Lung (tissue), 12 donors: ENCODE data around the gene MAP3K12. TPM values are rescaled to one million over a fixed set of nuclear protein-coding genes. Genes with fewer than 3 reads are reported as not detected.

Source experiments
- ATAC-seq: fragments of 200-7000 bp; cut with Tn5 transposase; one replicate; pipeline ENCODE4 v1.9.1; 2020; ENCODE audit warnings: moderate number of reproducible peaks; ENCODE audit not compliant: insufficient read depth, low FRiP score
- DNase-seq, 3 donors: peaks; one replicate each; pipeline ENCODE4 v3.0.0-alpha.2; 2013 to 2017
- H3K27ac ChIP-seq, 2 donors: one replicate each; pipeline ENCODE4 v1.5.1; 2013; ENCODE audit warnings: mild to moderate bottlenecking in 2 of 2, moderate library complexity in 2 of 2, control low read depth in 1 of 2, inconsistent platforms in 1 of 2, low read depth in 1 of 2, low read length in 1 of 2
- H3K27me3 ChIP-seq, 3 donors: one replicate each; pipeline ENCODE4 v1.5.1; 2013; ENCODE audit warnings: low read length in 2 of 3; ENCODE audit not compliant: control insufficient read depth in 3 of 3, insufficient read depth in 3 of 3
- H3K36me3 ChIP-seq, 4 donors: one replicate each; pipeline ENCODE4 v1.5.1; 2013; ENCODE audit warnings: low read length in 4 of 4, mild to moderate bottlenecking in 1 of 4, moderate library complexity in 1 of 4; ENCODE audit not compliant: control insufficient read depth in 4 of 4, insufficient read depth in 4 of 4
- H3K4me1 ChIP-seq, 5 donors: one replicate each; pipeline ENCODE4 v1.5.1; 2013; ENCODE audit warnings: low read length in 5 of 5, mild to moderate bottlenecking in 2 of 5, moderate library complexity in 1 of 5; ENCODE audit not compliant: control insufficient read depth in 5 of 5, insufficient read depth in 5 of 5
- H3K4me3 ChIP-seq: one replicate; pipeline ENCODE4 v1.5.1; 2013; ENCODE audit warnings: mild to moderate bottlenecking, control low read depth, moderate library complexity
- H3K9ac ChIP-seq, 2 donors: one replicate each; pipeline ENCODE4 v1.5.1; 2013; ENCODE audit warnings: low read length in 2 of 2, control low read depth in 1 of 2; ENCODE audit not compliant: insufficient read depth in 1 of 2
- H3K9me3 ChIP-seq, 4 donors: one replicate each; pipeline ENCODE4 v1.5.1; 2013; ENCODE audit warnings: low read length in 3 of 4, mild to moderate bottlenecking in 1 of 4, moderate library complexity in 1 of 4; ENCODE audit not compliant: control insufficient read depth in 4 of 4, insufficient read depth in 3 of 4
- CTCF ChIP-seq: IDR thresholded peaks from 2 replicates; pipeline ENCODE4 v1.5.1; 2012; ENCODE audit warnings: mild to moderate bottlenecking; ENCODE audit errors: control extremely low read depth, extremely low read depth
- WGBS, 2 donors: extraction: QIAGEN DNeasy Blood & Tissue Kit; methylation state at CpG; one replicate each; pipeline ENCODE4 v1.1.7; 2013; 5-methylcytosine and 5-hydroxymethylcytosine counted together
- polyA plus RNA-seq, 2 donors: library from polyadenylated mRNA; stranded (reverse); fragments of 200-250 nt; gene quantifications; one replicate each; pipeline ENCODE4 v1.2.1, GENCODE V29; 2013
- total RNA-seq, 2 donors: library from RNA; depleted of rRNA in 1 of 2; stranded (reverse); fragments of >200 nt in 1 of 2; gene quantifications; one replicate each; pipeline ENCODE4 v1.2.1, GENCODE V29; 2014 to 2021
- donor health status: control.
- donor health status: control.
- donor health status: Bipolar disorder and iron deficiency.
- donor health status: healthy.
- donor health status: DM: yes; HTN: yes; CAD: no.

The MAP3K12 gene
- total and polyA plus RNA-seq, 4 donors = 13.4 to 25.4 (median 20.1) TPM

GRCh38 chr12:53507603-53507885 lies 8.3 kb upstream of the MAP3K12 start:
- H3K27me3 ChIP-seq = no peaks in the 10 kb centered on the region
- H3K27ac ChIP-seq = no peak overlapping the region
- 91 to 92% methylated on average over 4 of the region's 4 CpGs for WGBS, 2 donors
- no peak overlapping the region for H3K9ac ChIP-seq
- H3K4me1 ChIP-seq = peaks cover 0 to 15% (median 3%) of the 10 kb centered on the region in 5 donors
- H3K4me3 ChIP-seq = no peak overlapping the region
- TF ChIP-seq CTCF = no peak
- H3K36me3 ChIP-seq = peaks cover 12 to 35% (median 23%) of the 10 kb centered on the region in 4 donors
- ATAC-seq (no peak), DNase-seq (no peak)
- no peaks in the 10 kb centered on the region for H3K9me3 ChIP-seq

- Histone ChIP-seq H3K27me3 (no peaks in the 10 kb centered on the region), H3K36me3 (peaks cover 7 to 35% (median 19%) of the 10 kb centered on the region in 4 donors), H3K27ac (no peak within 1 kb of the TSS), H3K4me3 (no peak within 1 kb of the TSS), H3K9ac (no peak within 1 kb of the TSS), H3K9me3 (no peaks in the 10 kb centered on the region), H3K4me1 (peaks cover under 1 to 20% (median 5%) of the 10 kb centered on the region in 5 donors)
- no peak for TF ChIP-seq CTCF
- no peak for ATAC-seq
- no peak for DNase-seq
- 89 to 91% methylated on average over 9 of the region's 9 CpGs for WGBS, 2 donors
Observed at GRCh38 chr12:53506881-53507602, 7.8 kb upstream of the MAP3K12 start, which contains the start of gene NPFF. Gene NPFF, minus strand, starts transcription at chr12:53507484. Its CDS starts 10 bp downstream, at chr12:53507474.

DNA sequence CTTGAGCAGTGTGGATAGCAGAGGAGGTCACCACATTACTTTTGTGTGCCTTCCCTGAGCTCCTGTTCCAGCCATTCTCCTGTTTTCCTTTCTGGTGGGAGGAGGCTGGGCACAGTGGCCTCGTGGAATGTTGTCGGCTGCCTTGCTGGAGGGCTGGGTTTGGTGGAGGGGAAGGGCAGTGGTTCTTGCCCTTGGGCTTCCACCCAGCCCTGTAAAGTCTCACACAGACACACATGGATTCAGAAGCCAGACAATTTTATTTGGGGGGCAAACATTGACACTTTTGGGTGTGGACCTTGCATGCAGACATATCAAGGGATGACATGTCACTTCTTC lies 7.2 kb upstream of the MAP3K12 start:
- no peaks in the 10 kb centered on the region for H3K9me3 ChIP-seq
- H3K9ac ChIP-seq = no peak overlapping the region
- H3K4me3 ChIP-seq = no peak overlapping the region
- no peak overlapping the region for H3K27ac ChIP-seq
- TF ChIP-seq CTCF = no peak
- no peaks in the 10 kb centered on the region for H3K27me3 ChIP-seq
- WGBS, 2 donors = 60 to 64% methylated on average over 2 of the region's 2 CpGs
- DNase-seq = no peak
- peaks cover 4 to 35% (median 17%) of the 10 kb centered on the region in 4 donors for H3K36me3 ChIP-seq
- peaks cover 5 to 26% (median 10%) of the 10 kb centered on the region in 5 donors for H3K4me1 ChIP-seq
- no peak for ATAC-seq
